Colonic mucosa (tissue), 4 donors: ENCODE results near the gene POLR3A. TPM values are rescaled to one million over a fixed set of nuclear protein-coding genes. Genes with fewer than 3 reads are reported as not detected.

Experiments
- DNase-seq: peaks from one replicate; pipeline ENCODE4 v3.0.0-alpha.2; 2020
- H3K27ac ChIP-seq: fragments of 200-600 bp; one replicate; pipeline ENCODE4 v1.8.0; 2021
- H3K27me3 ChIP-seq: fragments of 200-600 bp; one replicate; pipeline ENCODE4 v1.8.0; 2021
- H3K36me3 ChIP-seq: fragments of 200-600 bp; one replicate; pipeline ENCODE4 v1.8.0; 2021
- H3K4me1 ChIP-seq: fragments of 200-600 bp; one replicate; pipeline ENCODE4 v1.8.0; 2021; ENCODE audit warnings: mild to moderate bottlenecking
- H3K4me3 ChIP-seq: fragments of 200-600 bp; one replicate; pipeline ENCODE4 v1.8.0; 2021
- H3K9ac ChIP-seq, 2 donors: one replicate each; pipeline ENCODE4 v1.7.0; 2013; ENCODE audit warnings: control low read depth in 2 of 2, low read depth in 2 of 2, low read length in 2 of 2
- H3K9me3 ChIP-seq: fragments of 200-600 bp; one replicate; pipeline ENCODE4 v1.8.0; 2021
- intact Hi-C: fragments of 100-400 bp; cut with DNase I; formaldehyde crosslinking; loops from one replicate; pipeline ENCODE4 v1.14.1; 2022
- total RNA-seq, 2 donors: library from RNA; stranded (reverse); fragmentation: NEBNext Ultra II Directional in 1 of 2; extraction: Animal tissue kit (Norgen Biotek cat#: 25700) in 1 of 2; gene quantifications; one replicate each; pipeline ENCODE4 v1.2.1, GENCODE V29; 2021
- TF ChIP-seq, protein P1 (sequence below): fragments of 200-600 bp; IDR thresholded peaks from one replicate; pipeline ENCODE4 v1.8.0; 2022; ENCODE audit warnings: antibody characterized with exemption, mild to moderate bottlenecking
- donor health status: healthy.
- donor health status: DM: no; HTN: no; CAD: no.
- donor health status: DM: no; HTN: no; CAD: no.

The POLR3A gene
- total RNA-seq, 2 donors from 2014 or later: 11.3 to 14.6 TPM

DNA sequence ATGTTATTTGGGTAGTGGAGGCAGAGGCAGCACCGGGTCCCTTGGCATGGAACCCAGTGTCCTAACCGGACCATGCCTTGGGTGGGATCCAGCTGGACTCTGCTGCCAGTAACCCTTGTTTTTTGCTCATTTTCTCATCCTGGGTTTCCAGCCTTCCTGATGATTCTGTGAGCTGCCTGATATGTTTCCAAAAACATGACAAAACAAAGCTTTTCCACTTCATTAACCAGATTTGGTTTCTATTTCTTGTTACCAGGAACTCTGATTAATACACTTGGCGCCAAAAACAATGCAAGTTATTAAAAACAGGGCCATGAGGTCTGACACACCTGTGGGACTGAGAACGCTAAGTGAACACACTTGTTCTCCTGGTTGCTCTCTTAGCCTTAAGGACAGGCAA, 69.9 kb downstream of the POLR3A start:
- Histone ChIP-seq H3K4me3 (no peak overlapping the region), H3K27ac (no peak overlapping the region), H3K27me3 (no peaks in the 10 kb centered on the region), H3K36me3 (no peaks in the 10 kb centered on the region), H3K9me3 (no peaks in the 10 kb centered on the region), H3K9ac (no peak overlapping the region), H3K4me1 (no peaks in the 10 kb centered on the region)
- TF ChIP-seq, protein P1, sequence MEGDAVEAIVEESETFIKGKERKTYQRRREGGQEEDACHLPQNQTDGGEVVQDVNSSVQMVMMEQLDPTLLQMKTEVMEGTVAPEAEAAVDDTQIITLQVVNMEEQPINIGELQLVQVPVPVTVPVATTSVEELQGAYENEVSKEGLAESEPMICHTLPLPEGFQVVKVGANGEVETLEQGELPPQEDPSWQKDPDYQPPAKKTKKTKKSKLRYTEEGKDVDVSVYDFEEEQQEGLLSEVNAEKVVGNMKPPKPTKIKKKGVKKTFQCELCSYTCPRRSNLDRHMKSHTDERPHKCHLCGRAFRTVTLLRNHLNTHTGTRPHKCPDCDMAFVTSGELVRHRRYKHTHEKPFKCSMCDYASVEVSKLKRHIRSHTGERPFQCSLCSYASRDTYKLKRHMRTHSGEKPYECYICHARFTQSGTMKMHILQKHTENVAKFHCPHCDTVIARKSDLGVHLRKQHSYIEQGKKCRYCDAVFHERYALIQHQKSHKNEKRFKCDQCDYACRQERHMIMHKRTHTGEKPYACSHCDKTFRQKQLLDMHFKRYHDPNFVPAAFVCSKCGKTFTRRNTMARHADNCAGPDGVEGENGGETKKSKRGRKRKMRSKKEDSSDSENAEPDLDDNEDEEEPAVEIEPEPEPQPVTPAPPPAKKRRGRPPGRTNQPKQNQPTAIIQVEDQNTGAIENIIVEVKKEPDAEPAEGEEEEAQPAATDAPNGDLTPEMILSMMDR: no peak
- intact Hi-C loops: no loop called here
- DNase-seq: no peak

DNA sequence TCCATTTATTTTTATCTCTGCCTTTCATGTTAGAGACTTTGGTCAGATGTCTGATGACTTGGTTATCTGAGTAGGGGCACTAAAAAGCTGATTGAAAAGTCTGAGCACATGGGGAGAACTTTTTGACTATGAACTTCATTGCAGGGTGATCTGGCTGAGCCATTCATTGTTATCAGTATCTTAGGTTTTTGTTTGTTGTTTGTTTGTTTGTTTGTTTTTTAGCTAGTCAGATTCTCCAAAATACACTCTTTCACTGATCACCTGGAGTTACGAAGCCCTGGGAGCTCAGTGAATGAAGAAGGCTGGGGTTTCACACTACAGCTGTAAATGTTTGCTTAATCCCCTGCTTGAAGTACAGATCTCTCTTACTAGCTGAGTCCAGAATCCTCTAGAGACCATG, 74.2 kb downstream of the POLR3A start:
- DNase-seq: no peak
- TF ChIP-seq, protein P1: no peak
- no peak overlapping the region for H3K9ac ChIP-seq
- H3K9me3 ChIP-seq: no peaks in the 10 kb centered on the region
- no peaks in the 10 kb centered on the region for H3K4me1 ChIP-seq
- no peaks in the 10 kb centered on the region for H3K27me3 ChIP-seq
- no peak overlapping the region for H3K27ac ChIP-seq
- H3K36me3 ChIP-seq: no peaks in the 10 kb centered on the region
- H3K4me3 ChIP-seq: no peak overlapping the region
- intact Hi-C loops: no loop called here

DNA sequence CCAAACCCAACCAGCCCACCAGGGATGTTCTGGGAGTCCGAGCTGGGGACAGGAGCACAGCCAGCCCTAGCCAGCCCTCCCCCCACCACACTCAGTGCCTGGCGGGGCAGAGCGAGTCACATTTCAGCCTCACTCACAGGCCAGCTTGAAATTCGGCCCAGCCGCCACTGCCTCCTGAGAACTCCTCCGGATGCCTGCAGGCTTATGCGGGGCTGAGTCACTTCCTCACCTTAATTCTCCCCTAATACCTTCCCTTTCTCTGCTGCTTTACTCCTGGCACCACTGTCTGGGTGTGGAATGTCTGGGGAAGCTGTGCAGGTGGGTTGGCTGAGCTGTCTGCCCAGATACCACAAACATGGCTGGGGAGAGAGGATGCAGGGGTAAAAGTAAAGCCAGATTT, 80.1 kb downstream of the POLR3A start:
- Histone ChIP-seq H3K9ac (no peak overlapping the region), H3K27ac (no peak overlapping the region)

DNA sequence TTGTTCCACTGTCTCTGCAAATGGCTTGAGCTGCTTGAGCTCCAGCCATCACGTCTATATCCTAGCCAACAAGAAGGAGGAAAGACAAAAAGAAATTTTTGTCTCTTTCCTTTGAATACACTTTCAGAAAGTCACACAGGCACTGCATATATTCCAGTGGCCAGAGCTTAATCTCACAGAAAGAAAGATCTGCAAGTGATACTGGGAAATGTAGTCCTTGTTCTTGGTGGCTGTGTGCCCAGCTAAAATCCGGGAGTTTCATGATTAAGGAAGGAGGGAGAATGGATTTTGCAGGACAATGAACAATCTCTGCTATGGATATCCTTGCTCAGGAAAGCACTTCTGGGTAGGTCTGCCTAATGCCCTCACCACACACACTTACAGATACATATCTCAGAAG, 83.2 kb downstream of the POLR3A start:
- Histone ChIP-seq H3K27ac (no peak overlapping the region), H3K27me3 (no peaks in the 10 kb centered on the region), H3K9me3 (no peaks in the 10 kb centered on the region), H3K4me3 (no peak overlapping the region), H3K4me1 (no peaks in the 10 kb centered on the region), H3K36me3 (no peaks in the 10 kb centered on the region), H3K9ac (no peak overlapping the region)
- TF ChIP-seq, protein P1: no peak
- DNase-seq: no peak
- intact Hi-C loops: no loop called here

More for the DNA sequence above, 80.1 kb downstream of the POLR3A start:
- intact Hi-C loops: no loop called here
- no peaks in the 10 kb centered on the region for H3K9me3 ChIP-seq
- DNase-seq: no peak
- no peaks in the 10 kb centered on the region for H3K36me3 ChIP-seq
- TF ChIP-seq, protein P1: no peak
- no peaks in the 10 kb centered on the region for H3K27me3 ChIP-seq
- no peak overlapping the region for H3K4me3 ChIP-seq
- H3K4me1 ChIP-seq: no peaks in the 10 kb centered on the region

DNA sequence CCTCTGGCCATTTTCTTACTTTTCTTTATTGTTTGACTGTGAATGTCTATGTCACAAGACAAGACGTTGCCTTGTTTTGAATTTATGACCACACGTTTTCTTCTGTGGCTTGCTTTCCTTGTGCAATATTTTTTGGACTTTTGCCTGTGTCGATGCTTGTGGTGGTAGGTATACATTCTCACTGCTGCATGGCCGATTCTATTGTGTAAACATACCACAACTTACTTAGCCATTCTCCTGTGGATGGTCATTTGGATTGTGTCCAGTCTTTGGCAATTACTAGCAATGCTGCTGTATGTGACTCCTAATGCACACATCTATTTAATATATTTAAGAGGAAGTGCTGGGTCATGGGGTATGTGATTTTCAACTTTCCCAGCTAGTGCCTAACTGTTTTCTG, 84.8 kb downstream of the POLR3A start:
- no peak for DNase-seq
- Histone ChIP-seq H3K27me3 (no peaks in the 10 kb centered on the region), H3K4me3 (no peak overlapping the region), H3K27ac (no peak overlapping the region), H3K9me3 (no peaks in the 10 kb centered on the region), H3K9ac (no peak overlapping the region), H3K4me1 (no peaks in the 10 kb centered on the region), H3K36me3 (no peaks in the 10 kb centered on the region)
- TF ChIP-seq, protein P1: no peak
- intact Hi-C loops: no loop called here
